BE2C (cell line): ENCODE data around the gene KCNJ12.

Source experiments
- DNase-seq: peaks from one replicate; pipeline ENCODE4 v3.0.0-alpha.2; 2020
- H3K27me3 ChIP-seq: fragments of 250-450 bp; sonication (Bioruptor Pico); 2 replicates; pipeline ENCODE4 v1.5.1; 2020; ENCODE audit warnings: mild to moderate bottlenecking
- H3K36me3 ChIP-seq: fragments of 250-450 bp; sonication (Bioruptor Pico); 2 replicates; pipeline ENCODE4 v1.5.1; 2020; ENCODE audit warnings: mild to moderate bottlenecking
- H3K4me1 ChIP-seq: fragments of 250-450 bp; sonication (Bioruptor Pico); 2 replicates; pipeline ENCODE4 v1.5.1; 2020
- H3K4me3 ChIP-seq: 2 replicates; pipeline ENCODE4 v1.5.1; 2011; ENCODE audit warnings: low read depth, low read length
- H3K9me3 ChIP-seq: fragments of 250-450 bp; sonication (Bioruptor Pico); 2 replicates; pipeline ENCODE4 v1.5.1; 2020
- TF ChIP-seq, protein P1 (sequence below): IDR thresholded peaks from 2 replicates; pipeline ENCODE4 v1.5.1; 2012; ENCODE audit warnings: mild to moderate bottlenecking, low read depth, low read length

KCNJ12 gene

DNA sequence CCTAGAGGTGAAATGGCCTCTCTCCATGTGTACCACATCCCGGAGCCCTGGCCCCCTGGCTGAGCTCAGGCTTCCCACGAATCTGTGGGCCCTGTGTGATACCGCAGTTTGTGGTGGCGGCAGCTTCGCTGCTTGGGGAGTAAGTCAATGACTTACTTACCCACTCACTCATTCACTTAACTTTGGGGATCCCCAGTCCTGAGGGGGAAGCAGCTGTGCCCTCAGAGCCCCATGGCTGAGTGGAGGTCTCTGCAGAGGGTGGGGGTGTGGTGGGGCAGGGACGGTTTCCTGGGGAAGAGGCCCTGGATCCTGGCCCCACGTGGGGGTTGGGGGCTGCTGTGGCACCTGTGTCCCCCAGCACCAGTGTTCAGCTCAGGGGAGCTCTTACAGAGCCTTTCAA is 13.2 kb downstream of the KCNJ12 start:
- no peaks in the 10 kb centered on the region for H3K4me1 ChIP-seq
- no peak for DNase-seq
- TF ChIP-seq, protein P1, sequence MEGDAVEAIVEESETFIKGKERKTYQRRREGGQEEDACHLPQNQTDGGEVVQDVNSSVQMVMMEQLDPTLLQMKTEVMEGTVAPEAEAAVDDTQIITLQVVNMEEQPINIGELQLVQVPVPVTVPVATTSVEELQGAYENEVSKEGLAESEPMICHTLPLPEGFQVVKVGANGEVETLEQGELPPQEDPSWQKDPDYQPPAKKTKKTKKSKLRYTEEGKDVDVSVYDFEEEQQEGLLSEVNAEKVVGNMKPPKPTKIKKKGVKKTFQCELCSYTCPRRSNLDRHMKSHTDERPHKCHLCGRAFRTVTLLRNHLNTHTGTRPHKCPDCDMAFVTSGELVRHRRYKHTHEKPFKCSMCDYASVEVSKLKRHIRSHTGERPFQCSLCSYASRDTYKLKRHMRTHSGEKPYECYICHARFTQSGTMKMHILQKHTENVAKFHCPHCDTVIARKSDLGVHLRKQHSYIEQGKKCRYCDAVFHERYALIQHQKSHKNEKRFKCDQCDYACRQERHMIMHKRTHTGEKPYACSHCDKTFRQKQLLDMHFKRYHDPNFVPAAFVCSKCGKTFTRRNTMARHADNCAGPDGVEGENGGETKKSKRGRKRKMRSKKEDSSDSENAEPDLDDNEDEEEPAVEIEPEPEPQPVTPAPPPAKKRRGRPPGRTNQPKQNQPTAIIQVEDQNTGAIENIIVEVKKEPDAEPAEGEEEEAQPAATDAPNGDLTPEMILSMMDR, result no peak
- no peaks in the 10 kb centered on the region for H3K27me3 ChIP-seq
- H3K36me3 ChIP-seq, result no peaks in the 10 kb centered on the region
- no peaks in the 10 kb centered on the region for H3K9me3 ChIP-seq
- H3K4me3 ChIP-seq, result no peak overlapping the region

DNA sequence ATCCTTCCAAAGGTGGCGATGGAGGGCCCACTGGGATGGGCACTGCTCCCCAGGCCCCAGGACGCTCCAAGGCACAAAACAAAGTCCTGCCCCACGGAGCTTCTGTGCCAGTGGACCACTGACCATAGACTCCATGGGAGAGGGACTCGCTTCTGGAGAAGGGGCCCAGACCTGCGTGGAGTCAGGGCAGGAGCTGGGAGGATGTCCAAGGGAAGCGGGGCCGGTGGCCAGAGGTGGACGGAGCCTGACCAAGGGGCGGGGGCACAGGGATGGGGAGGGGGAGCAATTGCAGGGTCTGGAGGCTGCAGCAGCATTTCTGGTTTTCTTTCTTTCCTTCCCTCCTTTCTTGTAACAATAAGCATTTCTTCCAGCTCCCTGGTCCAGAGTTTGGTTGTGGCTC is 14.1 kb downstream of the KCNJ12 start:
- no peak for DNase-seq
- no peaks in the 10 kb centered on the region for H3K36me3 ChIP-seq
- H3K4me1 ChIP-seq, result no peaks in the 10 kb centered on the region
- no peak overlapping the region for H3K4me3 ChIP-seq
- TF ChIP-seq, protein P1, result no peak
- no peaks in the 10 kb centered on the region for H3K9me3 ChIP-seq
- no peaks in the 10 kb centered on the region for H3K27me3 ChIP-seq

DNA sequence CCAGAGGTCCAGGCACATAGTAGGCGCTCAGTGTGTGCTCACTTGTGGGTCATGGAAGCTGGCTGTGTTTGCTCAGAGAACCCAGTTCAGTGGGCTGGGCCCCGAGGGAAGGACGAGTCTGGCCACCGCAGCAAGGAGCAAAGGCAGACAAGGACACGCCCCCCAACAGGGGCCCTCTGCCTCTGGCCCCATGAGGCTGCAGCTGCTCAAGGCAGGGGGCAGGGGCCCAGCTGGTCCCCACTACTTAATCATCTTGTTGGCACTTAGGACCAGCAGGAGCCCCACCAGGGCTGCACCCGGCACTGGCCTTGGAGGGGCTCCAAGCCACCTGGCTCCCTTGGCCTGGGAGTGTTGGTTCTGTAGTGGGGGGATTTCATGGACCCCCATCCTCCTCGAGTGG is 16.1 kb downstream of the KCNJ12 start:
- Histone ChIP-seq H3K36me3 (no peaks in the 10 kb centered on the region), H3K4me3 (no peak overlapping the region), H3K4me1 (no peaks in the 10 kb centered on the region), H3K9me3 (no peaks in the 10 kb centered on the region), H3K27me3 (no peaks in the 10 kb centered on the region)
- TF ChIP-seq, protein P1, result no peak
- DNase-seq, result no peak

DNA sequence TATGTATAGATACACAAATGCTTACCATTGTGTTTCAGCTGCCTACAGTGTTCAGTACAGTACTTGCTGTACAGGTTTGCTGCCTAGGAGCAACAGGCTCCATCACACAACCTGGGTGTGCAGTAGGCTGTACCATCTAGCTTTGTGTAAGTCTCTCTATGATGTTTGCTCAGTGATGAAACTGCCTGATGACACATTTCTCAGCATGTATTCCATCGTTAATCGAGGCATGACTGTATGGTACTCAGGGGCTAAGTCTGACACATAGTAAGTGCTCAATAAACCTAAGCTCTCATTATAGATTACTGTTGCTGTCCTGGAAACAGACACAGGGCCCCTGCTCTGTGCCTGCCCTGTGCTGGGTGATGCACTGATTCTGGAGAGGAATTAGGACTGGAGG is 18.1 kb downstream of the KCNJ12 start:
- TF ChIP-seq, protein P1, result no peak
- H3K36me3 ChIP-seq, result no peaks in the 10 kb centered on the region
- no peak overlapping the region for H3K4me3 ChIP-seq
- no peaks in the 10 kb centered on the region for H3K27me3 ChIP-seq
- no peak for DNase-seq
- H3K4me1 ChIP-seq, result no peaks in the 10 kb centered on the region
- H3K9me3 ChIP-seq, result no peaks in the 10 kb centered on the region

DNA sequence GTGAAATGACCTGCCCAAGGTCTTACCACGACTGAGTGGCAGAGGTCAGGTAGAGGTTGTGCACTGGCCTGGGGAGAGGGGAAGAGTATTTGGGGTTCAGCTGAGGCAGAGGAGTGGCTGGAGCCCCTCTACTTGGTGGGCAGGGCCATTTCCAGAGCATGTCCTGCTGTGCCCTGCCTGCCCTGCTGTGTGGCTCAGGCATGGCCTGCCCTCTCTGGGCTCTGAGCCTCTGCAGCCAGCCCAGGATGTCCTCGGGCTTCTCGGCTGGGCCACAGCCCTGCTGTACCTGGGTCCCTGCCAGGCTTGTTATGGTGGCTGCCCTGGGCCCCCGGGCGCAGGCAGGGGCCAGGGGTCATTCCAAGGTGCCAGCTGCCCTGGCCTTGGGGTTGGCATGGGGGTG is 19.6 kb downstream of the KCNJ12 start:
- H3K36me3 ChIP-seq, result no peaks in the 10 kb centered on the region
- no peak for DNase-seq
- H3K27me3 ChIP-seq, result no peaks in the 10 kb centered on the region
- no peaks in the 10 kb centered on the region for H3K9me3 ChIP-seq
- H3K4me1 ChIP-seq, result no peaks in the 10 kb centered on the region
- H3K4me3 ChIP-seq, result no peak overlapping the region
- TF ChIP-seq, protein P1, result no peak

DNA sequence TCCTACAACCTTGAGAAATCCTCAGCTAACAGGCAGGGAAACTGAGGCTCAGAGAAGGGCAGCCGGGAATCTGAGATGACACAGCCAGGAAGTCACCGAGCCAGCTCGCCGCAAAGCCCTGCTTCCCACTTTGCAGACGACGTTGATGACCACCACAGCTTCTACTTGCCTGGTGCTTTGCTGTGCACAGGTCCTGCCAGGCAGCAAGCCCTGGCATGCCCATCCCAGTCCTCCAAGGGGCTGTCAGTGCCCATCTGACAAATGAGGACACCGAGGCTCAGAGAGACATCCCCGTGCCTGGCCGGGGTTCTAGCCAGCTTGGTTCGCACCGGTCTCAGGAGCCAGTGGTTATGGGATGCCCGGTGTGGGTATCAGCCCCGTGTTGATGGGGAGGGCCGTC is 20.1 kb downstream of the KCNJ12 start:
- no peaks in the 10 kb centered on the region for H3K27me3 ChIP-seq
- no peaks in the 10 kb centered on the region for H3K9me3 ChIP-seq
- no peak for DNase-seq
- no peaks in the 10 kb centered on the region for H3K36me3 ChIP-seq
- H3K4me3 ChIP-seq, result no peak overlapping the region
- H3K4me1 ChIP-seq, result no peaks in the 10 kb centered on the region
- TF ChIP-seq, protein P1, result no peak
